Neural cell (in vitro differentiated cells): Measurements from ENCODE around the gene HOXD8.

Source experiments
- CTCF ChIP-seq: fragments of 450-650 bp; IDR thresholded peaks from 2 replicates; pipeline ENCODE4 v1.5.1; 2014; ENCODE audit warnings: antibody characterized with exemption, mild to moderate bottlenecking, moderate library complexity; ENCODE audit not compliant: poor library complexity, severe bottlenecking
- EP300 ChIP-seq: fragments of 450-650 bp; conservative IDR thresholded peaks from 2 replicates; pipeline ENCODE4 v1.6.1; 2014; ENCODE audit warnings: antibody characterized with exemption, mild to moderate bottlenecking, moderate library complexity; ENCODE audit not compliant: poor library complexity, severe bottlenecking
- EZH2 ChIP-seq: fragments of 200-600, 300-800 bp; shearing (Covaris generic), sonication (generic); IDR thresholded peaks from 2 replicates; pipeline ENCODE4 v1.6.1; 2014; ENCODE audit warnings: antibody characterized with exemption, low read length, borderline replicate concordance, mild to moderate bottlenecking; ENCODE audit not compliant: insufficient read depth, poor library complexity, severe bottlenecking
- MXI1 ChIP-seq: fragments of 450-650 bp; conservative IDR thresholded peaks from 2 replicates; pipeline ENCODE4 v1.6.1; 2014; ENCODE audit warnings: antibody characterized with exemption, mild to moderate bottlenecking; ENCODE audit not compliant: poor library complexity, severe bottlenecking
- POLR2AphosphoS5 ChIP-seq: IDR thresholded peaks from 2 replicates; pipeline ENCODE4 v1.6.1; 2012

GRCh38 chr2:176136374-176137251, 7.1 kb downstream of the HOXD8 start:
- no peak for TF ChIP-seq CTCF
- TF ChIP-seq MXI1, result no peak
- TF ChIP-seq EP300, result no peak
- TF ChIP-seq POLR2AphosphoS5, result no peak
- peak; percentile 63 for TF ChIP-seq EZH2
